Hematopoietic multipotent progenitor cell treated with erythropoietin and hydrocortisone succinate and interleukin-3 and kit ligand, for 8 days (in vitro differentiated cells): ENCODE measurements around the gene IKZF2.

Source experiments
- DNase-seq: peaks from one replicate; pipeline ENCODE4 v3.0.0-alpha.2; 2015

Gene IKZF2

DNA sequence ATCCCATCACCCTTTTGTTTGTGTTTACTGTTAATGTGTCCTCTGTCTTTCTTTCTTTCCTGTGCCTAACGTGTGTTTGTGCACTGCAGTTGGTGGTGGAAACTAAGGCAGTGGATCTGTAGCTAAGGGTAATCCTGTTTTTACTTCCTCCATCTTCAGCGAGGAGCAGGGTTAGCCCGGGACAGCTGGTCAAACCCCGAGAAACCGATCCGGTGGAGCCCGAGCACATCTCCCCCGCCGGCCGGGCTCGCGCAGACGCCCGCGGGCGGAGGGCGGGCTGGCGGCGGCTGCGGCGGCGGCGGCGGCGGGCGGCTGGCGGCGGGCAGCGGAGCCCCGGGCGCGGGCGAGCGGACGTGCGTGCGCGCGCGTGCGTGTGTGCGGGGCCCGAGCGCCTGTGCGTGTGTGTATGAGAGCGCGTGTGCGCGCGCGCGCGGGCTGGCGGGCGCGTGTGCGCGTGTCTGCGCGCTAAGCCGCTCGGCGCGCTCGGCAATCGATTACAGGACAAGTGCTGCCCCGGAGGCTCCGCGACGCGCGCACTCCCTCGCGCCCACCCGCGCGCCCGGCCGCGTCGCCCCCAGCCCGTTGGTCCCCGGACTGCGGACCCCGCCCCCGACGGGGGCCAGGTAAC is at the start of gene IKZF2:
TSS of gene IKZF2 (minus strand) at position 176 of the 628 bp plus-strand sequence. CDS start 2,983 bp downstream, outside the sequence.
- DNase-seq, result peak; percentile 77

DNA sequence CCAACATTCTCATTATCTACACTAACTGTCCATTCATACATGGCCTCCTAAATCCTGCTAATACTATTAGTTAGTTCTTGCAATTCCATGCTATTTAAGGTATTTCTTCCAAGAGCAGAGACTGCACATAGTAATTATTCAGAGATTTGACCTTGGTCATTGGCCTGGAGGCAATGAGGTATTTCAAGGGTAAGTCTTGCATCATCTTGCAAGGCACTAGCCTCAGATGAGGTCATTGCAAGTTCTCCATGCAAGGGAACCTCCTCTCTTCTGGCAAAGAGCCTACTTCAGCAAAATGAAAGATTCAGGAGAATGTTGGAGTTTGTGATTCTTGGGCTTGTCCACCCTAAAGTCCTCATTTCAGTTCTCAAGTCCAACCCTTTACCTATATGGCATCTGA is 48.5 kb upstream of the IKZF2 start:
- no peak for DNase-seq

DNA sequence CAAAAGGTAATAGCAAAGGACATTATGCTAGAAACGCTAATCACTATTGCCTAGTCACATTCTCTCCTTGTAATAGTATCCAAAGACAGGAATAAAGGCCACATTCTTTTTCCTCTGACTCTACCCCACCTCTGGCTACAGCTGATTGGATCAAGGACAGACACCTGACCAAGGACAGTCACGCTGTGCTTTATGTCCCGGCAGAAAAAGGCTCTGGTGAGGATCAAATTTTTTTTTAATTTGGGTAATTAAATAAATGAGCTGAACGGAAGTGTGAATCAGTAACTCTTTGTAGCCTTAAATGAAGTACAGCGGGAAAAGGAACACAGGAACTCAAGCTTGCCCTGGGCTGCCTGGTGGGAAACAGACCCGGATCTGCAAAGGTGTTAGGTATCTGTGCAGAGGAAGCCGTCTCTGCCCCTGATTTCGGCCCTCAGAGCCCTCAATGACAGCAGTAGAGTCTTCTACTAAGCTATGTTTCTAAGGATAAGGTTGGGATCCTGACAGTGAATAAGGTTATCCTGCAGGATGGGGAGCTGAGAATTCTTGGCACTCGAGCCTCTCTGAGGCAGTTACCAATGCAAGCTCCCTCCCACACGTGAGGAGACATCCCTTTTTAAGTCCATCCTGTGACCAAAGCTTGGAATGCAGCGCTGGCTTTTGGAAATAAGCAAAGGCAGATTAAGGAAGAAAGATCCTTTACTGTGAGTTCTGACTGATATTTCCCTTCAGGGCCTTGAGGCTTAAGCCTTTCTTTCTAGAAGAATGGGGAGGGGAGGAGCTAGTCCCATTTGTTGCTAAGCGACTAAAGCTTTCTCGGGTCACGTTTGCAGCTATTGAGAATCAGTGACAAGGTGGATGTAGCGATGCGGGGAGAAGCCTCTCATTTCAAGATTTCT is 37.8 kb upstream of the IKZF2 start:
- no peak for DNase-seq

DNA sequence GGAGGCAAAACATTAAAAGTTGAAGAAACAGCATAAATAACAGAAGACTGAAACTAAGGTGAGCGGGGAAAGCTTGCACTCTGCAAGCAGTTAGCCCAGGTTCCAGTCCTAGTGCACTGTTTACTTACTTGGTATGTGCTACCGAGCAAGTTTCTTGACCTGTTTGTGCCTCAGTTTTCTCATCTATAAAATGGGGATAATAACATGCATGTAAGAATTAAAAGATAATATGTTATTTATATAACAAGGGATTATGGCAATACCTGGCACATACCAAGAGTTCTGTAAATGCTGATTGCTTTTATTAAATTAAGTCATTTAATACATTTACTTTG is 37.1 kb upstream of the IKZF2 start:
- DNase-seq, result no peak

GRCh38 chr2:213187833-213188532 is 36.6 kb upstream of the IKZF2 start:
- DNase-seq, result no peak

DNA sequence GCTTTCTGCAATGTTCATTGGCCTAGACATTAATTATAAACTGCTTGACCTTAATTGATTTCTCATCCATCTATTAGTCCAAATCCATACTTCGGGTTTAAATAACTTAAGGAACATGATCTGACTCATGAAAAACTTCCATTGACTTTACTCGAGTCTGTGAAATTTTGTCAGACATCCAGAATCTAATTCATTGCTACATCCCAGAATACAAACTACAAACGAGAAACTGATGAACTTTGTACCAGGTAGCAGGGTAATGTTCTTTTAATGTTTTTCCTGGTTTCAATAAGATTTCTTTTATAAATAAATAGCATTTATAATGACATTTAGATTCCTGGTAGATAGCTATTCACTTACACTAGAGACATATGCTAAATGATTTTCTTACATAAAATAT is 36.0 kb upstream of the IKZF2 start:
- DNase-seq, result no peak

DNA sequence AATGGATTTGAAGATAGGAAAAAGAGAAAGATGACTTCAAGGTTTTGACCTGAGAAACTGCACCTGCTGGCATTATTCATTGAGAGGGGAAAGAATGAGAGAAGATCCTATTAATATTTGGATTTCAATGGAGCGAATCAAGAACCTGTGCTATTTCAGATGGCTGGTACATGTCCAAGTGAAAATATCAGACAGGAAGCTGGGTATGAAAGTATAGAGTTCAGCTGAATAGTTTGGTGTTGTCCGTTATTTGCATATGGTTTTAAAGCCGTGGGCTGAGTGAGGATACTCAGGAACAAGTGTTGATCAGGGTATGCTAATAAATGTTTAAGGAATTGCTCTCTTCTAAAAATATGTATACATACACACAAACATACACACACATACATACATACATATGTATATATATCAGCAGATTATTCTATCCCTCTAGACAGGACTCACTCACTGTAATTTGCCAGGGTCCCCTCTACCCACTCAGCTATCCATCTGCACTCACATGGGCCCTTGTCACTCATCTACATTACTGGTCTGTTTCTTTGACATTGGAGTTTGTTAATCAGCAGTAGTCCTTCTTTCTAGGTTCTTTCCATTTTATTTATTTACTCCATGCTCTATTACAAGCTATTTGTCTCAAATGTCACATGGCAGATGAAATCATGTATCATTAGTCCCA is 33.9 kb upstream of the IKZF2 start:
- no peak for DNase-seq

- DNase-seq, result no peak
These were observed 30.3 kb upstream of the IKZF2 start for GRCh38 chr2:213181712-213182111.

DNA sequence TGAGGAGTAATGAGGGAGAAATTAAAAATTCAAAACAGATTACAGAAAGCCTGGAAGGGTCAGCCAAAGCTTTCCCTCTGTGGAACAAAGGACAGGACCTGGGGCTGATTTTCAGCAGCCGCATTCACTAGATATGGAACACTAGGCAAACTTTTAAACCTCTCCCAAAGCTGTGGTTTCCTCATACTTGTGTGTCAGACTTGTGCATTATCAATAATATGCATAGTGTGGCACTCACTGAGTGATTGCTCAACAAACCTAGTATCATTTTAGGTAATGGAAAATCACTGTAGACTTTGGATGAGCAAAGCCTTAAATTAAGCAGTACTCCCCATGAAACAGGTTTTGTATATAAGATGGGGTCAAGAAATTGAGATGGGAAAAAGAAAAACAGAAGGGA is 26.3 kb upstream of the IKZF2 start:
- DNase-seq, result no peak

GRCh38 chr2:213175673-213176247 is 24.3 kb upstream of the IKZF2 start:
- DNase-seq, result no peak

GRCh38 chr2:213172641-213173040 is 21.2 kb upstream of the IKZF2 start:
- DNase-seq, result no peak

- DNase-seq, result no peak
These were observed 19.7 kb upstream of the IKZF2 start for GRCh38 chr2:213171147-213171546.

GRCh38 chr2:213167271-213167930 is 16.0 kb upstream of the IKZF2 start:
- DNase-seq, result no peak

GRCh38 chr2:213166109-213166508 is 14.7 kb upstream of the IKZF2 start:
- DNase-seq, result no peak

DNA sequence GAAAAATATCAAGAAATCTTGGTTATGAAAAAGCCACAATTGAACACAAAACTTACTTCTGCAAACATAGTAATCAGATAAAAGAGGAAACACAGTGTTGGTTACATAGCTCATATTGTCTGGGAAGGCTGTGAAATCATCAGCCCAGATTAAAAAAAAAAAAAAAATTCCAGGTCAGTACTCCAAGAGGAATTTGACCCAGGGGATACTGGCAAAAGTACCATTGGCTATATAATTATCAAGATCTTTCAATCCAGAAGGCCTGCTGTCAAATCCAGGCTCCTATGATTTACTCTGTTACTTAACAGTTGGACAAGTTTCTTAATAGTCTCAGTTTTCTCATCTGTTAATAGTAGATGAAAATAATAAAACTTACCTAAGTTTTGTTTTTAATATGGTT is 12.9 kb upstream of the IKZF2 start:
- no peak for DNase-seq

GRCh38 chr2:213162516-213163118 is 11.2 kb upstream of the IKZF2 start:
- no peak for DNase-seq

GRCh38 chr2:213161759-213162515 is 10.5 kb upstream of the IKZF2 start:
- no peak for DNase-seq

DNA sequence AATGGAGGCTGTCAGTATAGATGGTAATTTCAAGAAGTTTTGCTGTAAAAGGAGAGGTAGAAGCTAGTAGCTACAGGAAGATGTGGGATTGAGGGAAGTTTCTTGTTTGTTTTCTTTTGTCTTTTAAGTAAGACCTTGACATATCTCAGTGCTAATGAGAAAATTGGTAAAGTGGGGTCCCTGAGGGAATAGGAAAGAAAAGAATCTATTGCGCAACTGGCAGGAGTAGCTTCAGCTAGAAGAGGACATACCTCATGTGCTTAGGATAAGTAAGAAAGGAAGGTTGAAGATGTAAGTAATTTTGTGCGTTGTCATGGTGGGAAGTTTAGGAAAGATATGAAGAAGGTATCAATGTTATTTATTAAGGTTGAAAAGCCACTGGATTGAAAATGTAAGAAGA is 8.4 kb upstream of the IKZF2 start:
- no peak for DNase-seq

- DNase-seq, result no peak
These were observed 5.8 kb upstream of the IKZF2 start for GRCh38 chr2:213157242-213157641.

- no peak for DNase-seq
These were observed 5.3 kb upstream of the IKZF2 start for GRCh38 chr2:213156717-213157116.

GRCh38 chr2:213152888-213153287 is 1.5 kb upstream of the IKZF2 start:
- no peak for DNase-seq
